GM18870 (cell line): ENCODE results near the gene MEN1.

Experiments
- ATAC-seq: cut with Tn5 transposase; IDR thresholded peaks from one replicate; pipeline ENCODE4 v1.9.1; 2021; ENCODE audit warnings: moderate library complexity; ENCODE audit not compliant: unreplicated experiment

The MEN1 gene

DNA sequence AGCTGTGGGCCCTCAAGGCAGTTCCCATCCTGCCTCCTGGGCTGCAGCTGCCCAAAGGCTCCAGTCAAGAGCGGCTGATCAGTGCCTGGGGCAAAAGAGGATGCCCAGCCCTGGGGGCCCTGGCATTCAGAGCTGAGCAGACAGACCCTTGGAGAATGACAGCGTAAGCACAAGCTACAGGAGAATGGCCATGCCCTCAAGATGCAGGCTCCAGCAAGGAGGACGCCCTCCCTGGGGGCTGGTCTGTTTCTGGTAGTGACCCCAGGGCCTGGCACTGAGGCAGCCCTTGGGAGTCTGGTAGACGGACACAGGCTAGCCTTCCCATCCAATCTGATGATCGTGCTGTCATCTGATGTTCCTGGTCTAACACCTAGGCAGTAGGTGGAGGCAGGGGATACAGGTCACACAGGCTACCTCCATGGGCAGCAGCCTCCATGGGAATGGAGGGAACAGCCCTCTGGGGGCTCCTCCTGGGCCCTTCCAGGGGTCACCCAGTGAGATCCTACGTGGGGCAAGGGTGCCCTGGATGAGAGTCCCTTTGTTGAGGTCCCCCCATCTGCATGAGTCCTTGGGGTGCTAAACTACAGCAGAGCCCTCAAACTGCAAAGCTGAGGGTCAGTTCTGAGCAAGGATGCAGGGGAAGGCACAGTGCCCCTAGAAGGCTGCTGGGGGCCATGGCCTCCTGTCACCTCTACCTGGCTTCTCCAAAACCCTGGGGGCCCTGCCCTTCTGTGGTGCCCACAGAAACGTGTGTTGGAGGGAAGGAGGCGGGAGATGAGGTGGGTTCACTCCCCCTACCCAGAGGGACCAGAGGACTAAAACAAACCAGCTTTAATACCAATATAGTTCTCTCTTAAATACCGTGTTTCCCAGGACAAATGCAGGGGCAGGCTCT is 21.8 kb downstream of the MEN1 start:
- no peak for ATAC-seq

DNA sequence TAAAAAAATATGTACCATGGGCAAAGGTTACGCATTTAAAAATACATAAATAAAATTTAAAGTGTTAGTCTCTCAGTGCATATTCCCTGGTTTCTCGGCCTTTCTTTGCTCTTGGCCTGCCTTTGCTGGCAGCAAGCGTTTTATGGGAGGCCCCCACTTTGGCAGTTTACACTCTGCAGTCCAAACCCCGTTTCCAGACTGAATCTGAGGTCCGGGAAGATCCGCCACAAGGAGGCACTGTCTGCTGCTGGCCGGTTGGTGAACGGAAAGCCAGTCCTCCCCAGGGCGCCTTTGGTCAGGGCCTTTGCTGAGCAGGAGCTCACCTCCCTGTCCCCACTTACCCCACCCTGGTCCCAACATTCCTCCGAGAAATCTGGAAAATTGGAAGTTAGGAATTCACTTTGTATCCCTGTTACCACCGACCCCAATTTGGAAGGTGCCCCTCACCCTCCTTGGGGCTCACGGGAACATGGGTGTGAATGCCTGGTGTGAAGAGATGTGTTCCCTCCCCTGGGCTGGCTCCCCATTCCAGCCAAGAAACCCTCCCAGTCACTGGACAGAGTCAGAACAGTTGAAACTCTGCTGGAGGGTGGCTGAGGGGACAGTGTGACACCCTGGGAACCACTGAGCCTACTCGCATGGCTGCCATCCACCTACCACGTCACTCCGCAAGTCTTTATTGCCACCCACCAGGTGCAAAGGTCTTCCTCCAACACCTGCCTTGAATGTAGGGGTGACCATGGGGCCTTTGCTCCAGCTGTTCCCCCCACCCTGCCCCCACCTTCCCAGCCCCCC is 22.6 kb downstream of the MEN1 start:
- no peak for ATAC-seq

DNA sequence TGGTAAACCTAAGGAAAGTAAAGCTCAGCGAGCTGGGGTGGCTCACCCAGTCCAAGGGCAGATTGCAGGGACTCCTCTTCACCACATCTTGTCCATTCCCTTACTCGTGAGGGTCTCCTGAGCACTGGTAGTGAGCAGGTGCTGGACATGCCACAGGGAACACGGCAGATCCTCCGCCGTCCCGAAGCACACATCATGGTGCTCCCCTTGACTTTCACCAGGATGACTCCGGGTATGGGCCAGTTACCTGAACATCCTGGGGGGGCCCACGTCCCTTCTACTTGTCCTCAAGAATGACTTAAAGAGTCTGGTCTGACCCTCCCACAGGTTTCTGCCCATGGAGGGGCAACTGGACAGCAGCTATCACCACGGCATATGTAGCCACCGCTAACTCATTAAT is 24.0 kb downstream of the MEN1 start:
- ATAC-seq = no peak

DNA sequence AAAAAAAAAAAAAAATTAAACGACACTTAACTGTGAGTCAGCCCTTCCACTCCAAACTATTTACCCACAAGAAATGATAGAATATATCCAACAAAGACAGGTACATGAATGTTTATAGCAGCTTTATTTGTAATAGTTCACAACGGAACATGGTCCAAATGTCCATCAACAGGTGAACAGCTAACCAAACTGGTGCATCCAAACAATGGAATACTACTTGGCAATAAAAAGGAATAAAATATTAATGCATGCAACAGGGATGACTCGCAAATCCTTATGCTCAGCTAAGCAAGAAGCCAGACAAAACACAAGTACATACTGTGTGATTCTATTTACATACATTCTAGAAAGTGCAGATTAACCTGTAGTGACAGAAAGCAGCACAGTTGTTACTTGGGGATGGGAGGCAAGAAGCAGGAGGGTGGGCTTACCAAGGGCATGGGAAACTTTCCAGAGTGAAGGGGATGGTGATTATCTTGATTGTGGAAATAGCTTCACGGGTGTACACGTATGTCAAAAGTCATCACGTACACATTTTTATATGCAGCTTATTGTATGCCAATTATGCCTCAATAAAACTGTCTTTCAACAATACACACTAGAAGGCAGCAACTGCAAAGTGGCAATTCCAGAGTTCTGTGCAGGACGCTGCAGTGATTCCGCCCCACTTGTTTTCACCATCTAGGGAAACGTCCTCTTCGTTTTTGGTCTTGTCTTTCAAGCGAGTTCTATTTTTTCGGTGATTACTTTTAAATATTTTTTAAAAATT is 25.4 kb downstream of the MEN1 start:
- no peak for ATAC-seq

DNA sequence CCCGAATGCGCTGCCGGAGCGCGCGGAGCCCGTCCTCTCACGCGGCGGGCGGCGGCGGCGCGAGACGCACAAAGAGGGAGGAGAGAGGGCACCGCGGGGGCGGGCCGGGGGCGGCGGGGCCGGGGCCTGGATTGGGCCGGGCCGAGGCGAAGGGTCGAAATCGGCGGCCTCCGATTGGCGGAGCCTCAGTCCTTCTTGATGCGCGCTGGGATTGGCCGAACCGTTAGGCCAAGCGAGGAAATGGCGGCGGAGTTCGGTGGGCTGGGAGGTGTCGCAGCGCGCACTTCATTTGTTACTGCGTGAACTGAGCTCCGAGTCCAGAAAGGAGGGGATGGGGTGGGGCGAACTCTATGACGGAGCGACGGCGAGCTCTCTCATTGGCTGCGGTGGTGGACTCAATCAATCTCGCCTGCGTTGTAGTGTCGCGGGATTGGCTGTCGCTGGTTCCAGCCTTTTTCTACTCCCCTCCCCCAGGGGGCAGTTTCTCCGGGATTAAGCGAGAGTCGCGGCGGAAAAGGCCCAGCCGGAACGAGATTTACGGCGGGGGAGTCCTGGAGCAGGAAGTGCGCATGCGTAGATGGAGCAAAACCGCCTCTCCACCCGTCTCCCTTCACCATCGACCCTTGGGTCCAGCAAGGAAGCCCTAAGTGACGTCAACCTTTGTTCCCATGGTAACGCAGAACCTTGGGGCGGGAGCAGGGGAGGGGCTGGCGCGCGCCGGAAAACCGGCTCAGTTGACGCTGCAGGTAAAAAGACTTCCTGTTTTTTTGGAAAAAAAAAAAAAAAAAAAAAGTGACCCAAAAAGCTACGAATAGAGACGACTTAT is 31.7 kb downstream of the MEN1 start, which contains the start of gene SF1:
SF1 (minus strand) TSS at position 70 of the 826 bp plus-strand sequence. CDS start 150 bp downstream, outside the sequence.
- ATAC-seq = peak; percentile 84

DNA sequence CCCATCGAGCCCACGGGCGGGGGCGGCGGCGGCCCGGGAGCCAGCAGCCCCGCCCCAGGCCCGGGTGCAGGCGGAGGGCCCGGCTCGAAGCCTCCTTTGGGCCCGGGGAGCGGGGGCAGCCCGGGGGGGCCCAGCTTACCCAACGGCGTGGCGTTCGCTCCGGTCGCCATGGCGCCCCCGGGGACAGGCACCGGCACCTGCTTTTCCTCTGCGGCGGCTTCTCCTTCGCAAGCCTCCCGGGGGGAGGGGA is 32.2 kb downstream of the MEN1 start:
- peak; percentile 2 for ATAC-seq

DNA sequence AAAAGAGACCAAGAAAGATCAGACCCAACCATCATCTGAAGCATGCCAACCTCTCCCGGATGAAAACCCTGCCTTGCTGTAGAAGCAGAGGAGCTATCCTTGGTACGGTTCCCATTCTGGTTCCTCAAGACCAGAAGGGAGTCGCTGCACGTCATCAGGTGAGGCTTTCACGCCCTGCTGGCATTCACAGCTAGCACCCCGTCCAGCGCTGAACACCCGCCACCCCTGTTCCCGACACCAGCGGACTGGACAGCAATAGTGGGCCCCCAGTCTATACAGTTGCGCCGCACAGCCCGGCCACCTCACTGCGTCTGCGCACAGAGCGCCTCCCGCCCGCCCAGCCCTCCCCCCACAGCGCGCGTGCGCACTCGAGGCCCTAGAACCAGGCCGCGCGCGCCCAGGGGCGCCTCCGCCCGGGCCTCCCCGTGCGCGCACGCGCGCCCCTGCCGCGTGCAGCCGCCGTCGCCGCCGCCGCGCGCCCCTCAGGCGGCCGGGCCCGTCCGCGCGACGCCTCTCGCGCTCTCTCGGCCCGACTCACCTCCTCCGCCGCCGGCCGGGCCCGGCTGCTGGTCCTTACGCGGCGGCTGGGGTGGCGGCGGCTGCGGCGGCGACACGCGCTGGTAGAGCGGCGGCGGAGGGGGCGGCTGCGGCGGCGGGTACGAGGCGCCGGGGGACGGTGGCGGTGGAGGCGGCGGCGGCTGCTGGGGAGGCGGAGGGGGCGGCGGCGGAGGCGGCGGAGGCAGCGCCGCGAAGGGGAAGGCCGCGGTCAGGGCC is 32.7 kb downstream of the MEN1 start:
- no peak for ATAC-seq

DNA sequence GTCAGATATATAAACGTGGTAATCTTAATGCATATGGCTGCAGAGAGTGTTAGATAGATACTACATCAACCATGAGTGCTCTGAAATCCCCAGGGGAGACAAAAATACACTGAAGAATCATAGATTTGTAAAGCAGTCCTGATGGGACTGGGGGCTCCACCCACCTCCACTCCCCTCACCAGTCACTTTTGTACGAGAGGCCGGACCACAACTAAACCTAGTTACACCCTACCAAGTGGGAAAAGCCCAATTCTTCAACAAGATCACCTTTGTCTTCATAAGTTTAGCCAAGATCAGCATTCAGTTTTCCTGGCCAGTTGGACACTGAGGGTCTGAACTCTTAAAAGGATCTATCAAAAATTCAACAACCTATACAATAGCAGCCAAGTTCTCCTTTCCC is 33.5 kb downstream of the MEN1 start:
- ATAC-seq = no peak

DNA sequence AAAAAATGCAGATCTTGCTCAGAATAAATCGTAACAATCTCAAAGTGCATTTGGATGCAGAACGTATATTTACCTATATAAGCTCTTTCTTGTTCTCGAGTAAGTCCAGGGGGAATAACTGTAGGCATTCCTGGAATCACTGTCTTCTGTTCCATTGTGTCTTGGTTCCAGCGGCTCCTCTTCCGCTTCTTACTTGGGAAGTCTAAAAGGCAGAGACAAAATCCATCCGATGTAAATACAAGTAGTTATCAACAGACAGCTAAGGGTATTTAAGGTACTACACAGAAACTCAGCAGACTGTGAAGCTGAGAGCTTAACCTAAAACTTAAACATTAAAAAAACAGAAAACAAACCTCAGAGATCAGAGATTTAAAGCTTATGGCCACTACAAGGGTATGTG is 33.9 kb downstream of the MEN1 start:
- no peak for ATAC-seq

DNA sequence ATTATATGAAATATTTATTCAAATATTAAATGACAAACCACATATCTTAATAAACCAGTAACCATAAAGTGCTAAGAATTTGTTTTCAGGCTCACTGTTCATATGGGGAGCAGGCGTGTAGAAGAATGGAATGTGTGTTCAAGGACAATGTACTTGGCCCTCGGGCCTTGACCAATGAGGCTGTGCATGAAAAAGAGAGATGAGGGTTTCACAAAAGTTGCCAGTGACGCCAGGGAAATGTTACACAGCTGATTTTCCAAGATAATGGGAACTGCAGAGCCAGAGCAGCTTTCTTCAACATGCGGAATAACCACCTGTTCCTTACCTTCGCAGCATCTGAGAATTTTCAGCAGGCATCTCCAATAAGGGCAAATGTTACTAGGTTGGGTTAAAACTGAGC is 36.2 kb downstream of the MEN1 start:
- no peak for ATAC-seq

DNA sequence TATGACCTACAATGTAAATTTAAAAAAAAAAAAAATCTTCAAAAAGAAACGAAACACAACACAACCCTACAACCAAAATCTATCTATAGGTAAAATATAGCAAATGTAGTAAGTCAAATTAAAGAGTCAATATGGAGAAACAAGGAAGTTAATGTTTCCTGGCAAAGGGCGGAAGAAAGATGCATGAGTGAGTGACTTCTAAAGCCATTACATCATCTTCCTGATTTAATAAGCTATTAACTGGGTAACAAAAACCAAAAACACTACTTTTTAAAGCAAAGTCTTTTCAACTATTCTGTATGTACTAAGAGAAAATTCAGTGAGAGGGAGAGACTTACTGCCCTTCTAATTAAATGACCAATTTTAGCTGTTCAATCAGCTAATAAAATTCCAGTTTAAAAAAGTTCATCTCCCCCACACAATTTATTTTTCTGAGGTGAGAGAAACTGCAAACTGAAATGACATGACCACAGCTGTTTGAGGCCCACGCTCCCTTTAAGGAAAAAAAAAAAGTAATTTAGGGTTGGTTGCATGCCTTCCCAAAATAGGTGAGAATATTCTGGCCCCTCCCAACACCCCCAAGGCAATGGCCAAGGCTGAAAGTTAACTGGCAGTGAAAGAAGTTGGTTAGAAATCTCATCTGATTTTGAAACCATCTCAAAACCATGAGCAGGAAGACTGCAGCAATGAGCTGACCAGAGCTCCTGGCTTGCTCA is 37.9 kb downstream of the MEN1 start:
- peak; percentile 44 for ATAC-seq

DNA sequence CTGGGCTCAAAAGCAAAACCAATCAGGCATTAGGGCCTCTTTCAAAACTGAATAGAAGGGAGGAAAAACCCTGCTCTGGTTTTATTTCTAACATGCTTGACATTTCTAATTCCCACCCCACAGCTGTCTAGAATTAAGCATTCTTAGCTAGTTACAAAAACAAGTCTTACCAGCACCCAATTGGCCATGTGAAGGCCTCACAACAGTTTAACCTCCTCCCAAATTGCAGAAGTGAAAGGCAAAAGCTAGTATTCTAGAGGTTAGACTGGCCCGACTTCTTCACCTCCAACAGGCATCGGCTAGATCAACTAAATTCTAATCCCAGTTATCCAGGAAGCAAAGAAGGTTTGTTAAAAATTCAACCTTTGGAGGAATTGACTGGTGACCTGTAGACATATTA is 38.5 kb downstream of the MEN1 start:
- no peak for ATAC-seq

DNA sequence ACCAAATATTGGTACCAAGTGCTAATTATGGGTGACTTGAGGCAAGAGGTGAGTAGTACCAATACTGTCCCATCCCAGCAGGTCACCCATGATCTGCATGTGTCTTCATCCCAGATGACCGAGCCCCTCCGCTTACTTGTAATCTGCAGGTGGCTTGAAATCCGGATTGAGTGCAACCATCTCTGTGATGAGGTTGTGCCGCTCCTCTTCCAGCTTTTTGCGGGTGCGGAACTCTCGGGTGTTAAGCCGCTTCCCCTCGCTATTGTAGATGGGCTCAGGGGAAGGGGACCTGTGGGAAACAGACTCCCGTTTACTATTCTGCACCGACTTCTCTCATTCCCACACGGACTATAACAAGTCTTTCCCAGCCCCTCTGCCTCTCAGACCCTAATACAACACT is 40.2 kb downstream of the MEN1 start:
- ATAC-seq = no peak

DNA sequence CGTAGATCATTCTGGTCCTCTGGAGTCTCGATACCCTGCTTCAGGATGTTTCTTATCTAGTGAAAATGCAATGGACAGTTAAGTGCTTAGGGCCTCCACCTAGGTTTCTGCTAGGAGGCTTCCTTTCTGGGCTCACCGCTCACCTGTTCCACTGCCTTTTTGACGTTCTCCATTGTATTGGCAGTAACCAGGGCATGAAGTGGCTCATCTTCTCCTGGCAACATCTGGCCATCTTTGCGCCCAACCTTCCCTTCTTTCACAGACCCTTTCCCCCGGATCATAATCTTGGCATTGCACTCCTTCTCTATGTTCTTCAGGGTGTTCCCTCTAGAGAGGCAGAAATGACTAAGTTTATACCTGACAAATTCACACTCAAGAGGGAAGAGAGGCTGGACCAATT is 41.1 kb downstream of the MEN1 start:
- no peak for ATAC-seq

DNA sequence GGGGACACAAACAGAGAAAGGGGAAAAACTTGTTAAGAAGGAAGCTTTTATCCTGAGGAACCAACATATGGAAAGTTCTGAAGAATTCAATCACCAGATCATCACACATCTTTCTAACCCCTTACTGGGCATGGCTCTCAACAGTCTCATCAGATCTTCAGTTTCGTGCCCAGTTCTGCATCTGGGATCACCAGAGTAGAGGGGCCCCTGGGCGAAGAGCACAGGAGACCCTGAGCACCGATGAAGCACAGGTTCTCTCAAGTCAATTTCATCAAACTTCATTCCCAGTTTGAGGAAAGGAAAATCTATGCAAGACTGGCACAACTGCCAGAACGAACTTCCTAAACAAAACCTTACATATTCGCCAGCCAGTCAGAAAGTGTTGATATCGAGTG is 42.1 kb downstream of the MEN1 start:
- ATAC-seq = no peak

DNA sequence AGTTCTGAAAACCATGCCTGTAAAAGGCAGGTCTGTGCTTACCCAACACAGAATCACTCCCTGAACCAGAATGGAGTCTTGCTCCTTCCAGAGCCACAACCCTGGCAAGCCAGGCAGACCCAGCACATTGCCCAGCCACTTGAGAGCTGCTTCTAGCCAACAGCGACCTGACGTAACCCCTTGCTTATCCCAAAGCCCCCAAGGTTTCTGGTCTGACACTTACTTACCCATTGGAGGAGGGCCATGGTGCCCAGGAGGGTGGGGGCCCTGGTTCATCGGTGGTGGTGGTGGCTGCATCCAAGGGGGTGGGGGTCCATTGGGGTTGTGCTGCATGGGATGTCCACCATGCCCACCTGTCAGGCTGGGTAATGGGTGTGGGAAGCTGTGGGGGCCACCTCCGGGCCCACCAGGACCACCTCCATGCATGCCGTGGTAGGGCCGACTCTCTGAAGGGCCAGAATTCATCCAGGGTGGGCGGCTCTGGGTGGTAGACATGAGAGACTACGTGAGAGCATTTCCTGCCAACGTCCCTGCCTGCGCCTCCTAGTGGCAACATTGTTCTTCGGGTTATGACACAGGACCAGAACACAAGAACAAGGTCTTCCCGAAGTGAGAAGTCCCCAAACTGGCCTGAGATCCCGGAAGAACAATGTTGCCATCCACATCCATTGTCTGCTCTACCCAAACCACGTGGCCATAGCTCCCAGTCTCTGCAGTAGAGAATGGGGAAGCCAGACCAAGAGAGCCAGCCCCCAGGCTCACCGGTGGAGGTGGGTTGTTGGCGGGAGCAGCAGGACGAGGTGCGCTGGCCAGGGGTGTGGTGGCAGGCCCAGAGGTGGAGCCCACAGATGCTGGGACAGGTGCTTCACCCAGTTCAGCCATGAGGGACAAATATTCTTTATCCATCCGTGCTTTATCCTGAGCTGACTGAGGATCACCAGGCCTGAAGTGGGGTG is 42.7 kb downstream of the MEN1 start:
- no peak for ATAC-seq

DNA sequence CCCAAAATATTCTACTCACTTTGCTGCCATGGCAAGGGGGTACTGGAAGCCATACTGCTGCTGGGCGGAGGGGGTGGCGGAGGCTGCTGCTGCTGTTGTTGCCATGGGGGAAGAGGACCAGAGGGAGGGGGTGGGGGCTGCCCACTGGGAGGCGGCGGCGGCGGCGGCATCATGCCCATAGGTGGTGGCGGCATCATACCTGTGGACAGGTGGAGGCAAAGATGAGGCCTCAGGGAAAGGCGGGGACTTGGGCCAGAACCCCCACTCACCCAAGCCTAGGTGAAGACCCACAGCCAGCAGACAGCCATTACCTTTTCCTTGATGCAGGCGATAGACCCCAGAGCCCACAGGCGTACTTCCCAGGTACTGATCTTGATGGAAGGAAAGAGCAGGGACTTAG is 43.5 kb downstream of the MEN1 start:
- ATAC-seq = no peak
